Nephron (organoid): ENCODE measurements around the gene ADAMTS12.

Experiments
- H3K27ac Mint-ChIP-seq, 3 experiments: 2 replicates each; pipeline ENCODE4 v1.8.0; 2020; ENCODE audit warnings: mixed read lengths in 3 of 3, mild to moderate bottlenecking in 2 of 3, moderate library complexity in 1 of 3
- H3K27me3 Mint-ChIP-seq: 2 replicates; pipeline ENCODE4 v1.8.0; 2021; ENCODE audit warnings: low read depth, mild to moderate bottlenecking, moderate library complexity, mixed read lengths
- H3K36me3 Mint-ChIP-seq: 2 replicates; pipeline ENCODE4 v1.8.0; 2020; ENCODE audit warnings: low read depth, mixed read lengths
- H3K4me1 Mint-ChIP-seq: 2 replicates; pipeline ENCODE4 v1.8.0; 2020; ENCODE audit warnings: mixed read lengths
- H3K4me3 Mint-ChIP-seq, 3 experiments: 2 replicates each; pipeline ENCODE4 v1.8.0; 2020; ENCODE audit warnings: mild to moderate bottlenecking in 3 of 3, mixed read lengths in 3 of 3, moderate library complexity in 2 of 3
- H3K9me3 Mint-ChIP-seq: 2 replicates; pipeline ENCODE4 v1.8.0; 2020; ENCODE audit warnings: mixed read lengths
- CTCF ChIP-seq, 3 experiments: fragments of 200-600 bp; sonication (generic); IDR thresholded peaks; one replicate each; pipeline ENCODE4 v1.5.0; 2021; ENCODE audit warnings: antibody characterized with exemption in 3 of 3; ENCODE audit not compliant: unreplicated experiment in 3 of 3

Gene ADAMTS12

GRCh38 chr5:33891788-33892619 lies at the start of gene ADAMTS12:
Gene ADAMTS12 (minus strand): TSS chr5:33891990. CDS start chr5:33891856, 134 bp downstream.
- peaks cover 39% of the 10 kb centered on the region for H3K4me1 Mint-ChIP-seq
- H3K9me3 Mint-ChIP-seq = no peaks in the 10 kb centered on the region
- no peaks in the 10 kb centered on the region for H3K27me3 Mint-ChIP-seq
- H3K27ac Mint-ChIP-seq = peak within 1 kb of the TSS; percentile 91 to 95 (median 92)
- no peak for TF ChIP-seq CTCF (IDR thresholded peaks at IDR 0.05; ENCODE audit: unreplicated experiment in 3 of 3)
- peak within 1 kb of the TSS; percentile 86 to 94 (median 90) for H3K4me3 Mint-ChIP-seq
- H3K36me3 Mint-ChIP-seq = no peaks in the 10 kb centered on the region

GRCh38 chr5:33941090-33941489 lies 49.3 kb upstream of the ADAMTS12 start:
- Mint-ChIP-seq H3K27ac (no peak overlapping the region), H3K9me3 (no peaks in the 10 kb centered on the region), H3K27me3 (peaks cover 38% of the 10 kb centered on the region), H3K4me3 (no peak overlapping the region), H3K4me1 (peaks cover 2% of the 10 kb centered on the region), H3K36me3 (no peaks in the 10 kb centered on the region)
- no peak for TF ChIP-seq CTCF (IDR thresholded peaks at IDR 0.05; ENCODE audit: unreplicated experiment in 3 of 3)

- Mint-ChIP-seq H3K4me1 (peaks cover 8% of the 10 kb centered on the region), H3K36me3 (no peaks in the 10 kb centered on the region), H3K27ac (no peak overlapping the region), H3K9me3 (no peaks in the 10 kb centered on the region), H3K4me3 (no peak overlapping the region), H3K27me3 (peaks cover 38% of the 10 kb centered on the region)
- no peak for TF ChIP-seq CTCF (IDR thresholded peaks at IDR 0.05; ENCODE audit: unreplicated experiment in 3 of 3)
Observed at GRCh38 chr5:33939556-33940262, 47.9 kb upstream of the ADAMTS12 start.

GRCh38 chr5:33938881-33939280 lies 47.1 kb upstream of the ADAMTS12 start:
- H3K27ac Mint-ChIP-seq = no peak overlapping the region
- peaks cover 35% of the 10 kb centered on the region for H3K27me3 Mint-ChIP-seq
- H3K36me3 Mint-ChIP-seq = no peaks in the 10 kb centered on the region
- H3K4me3 Mint-ChIP-seq = no peak overlapping the region
- TF ChIP-seq CTCF (IDR thresholded peaks at IDR 0.05; ENCODE audit: unreplicated experiment in 3 of 3) = no peak
- no peaks in the 10 kb centered on the region for H3K9me3 Mint-ChIP-seq
- H3K4me1 Mint-ChIP-seq = peaks cover 8% of the 10 kb centered on the region

GRCh38 chr5:33938507-33938796 lies 46.7 kb upstream of the ADAMTS12 start:
- peaks cover 34% of the 10 kb centered on the region for H3K27me3 Mint-ChIP-seq
- H3K9me3 Mint-ChIP-seq = no peaks in the 10 kb centered on the region
- TF ChIP-seq CTCF (IDR thresholded peaks at IDR 0.05; ENCODE audit: unreplicated experiment in 3 of 3) = no peak
- peaks cover 8% of the 10 kb centered on the region for H3K4me1 Mint-ChIP-seq
- H3K27ac Mint-ChIP-seq = no peak overlapping the region
- H3K36me3 Mint-ChIP-seq = no peaks in the 10 kb centered on the region
- no peak overlapping the region for H3K4me3 Mint-ChIP-seq
